Stimulated activated CD4-positive, alpha-beta T cell treated with anti-CD3 and anti-CD28 coated beads, Interleukin-1b, Interleukin-23, amount 100 ng/mL, for 48 hours (primary cell): ENCODE measurements around the gene TM4SF4.

ENCODE experiments used
- DNase-seq: peaks from one replicate; pipeline ENCODE4 v3.0.0-alpha.2; 2020

Gene TM4SF4

GRCh38 chr3:149455989-149456388, 18.5 kb upstream of the TM4SF4 start:
- DNase-seq: no peak

GRCh38 chr3:149459491-149460059, 14.9 kb upstream of the TM4SF4 start:
- no peak for DNase-seq

- no peak for DNase-seq
Measured at GRCh38 chr3:149460117-149460516, 14.4 kb upstream of the TM4SF4 start.

- DNase-seq: no peak
Measured at GRCh38 chr3:149462051-149462450, 12.4 kb upstream of the TM4SF4 start.

GRCh38 chr3:149462581-149463011, 11.9 kb upstream of the TM4SF4 start:
- no peak for DNase-seq

- no peak for DNase-seq
Measured at GRCh38 chr3:149463921-149464320, 10.6 kb upstream of the TM4SF4 start.

- DNase-seq: no peak
Measured at GRCh38 chr3:149464542-149465328, 9.8 kb upstream of the TM4SF4 start.

GRCh38 chr3:149465351-149465883, 9.1 kb upstream of the TM4SF4 start:
- no peak for DNase-seq

GRCh38 chr3:149466192-149466591, 8.3 kb upstream of the TM4SF4 start:
- no peak for DNase-seq

- DNase-seq: no peak
Measured at GRCh38 chr3:149468504-149469212, 5.8 kb upstream of the TM4SF4 start.

- DNase-seq: no peak
Measured at GRCh38 chr3:149470381-149470780, 4.1 kb upstream of the TM4SF4 start.

GRCh38 chr3:149472030-149472797, 2.3 kb upstream of the TM4SF4 start:
- no peak for DNase-seq

- no peak for DNase-seq
Measured at GRCh38 chr3:149473357-149474249, 894 bp upstream of the TM4SF4 start.

- DNase-seq: no peak
Measured at GRCh38 chr3:149475451-149476060, 1.1 kb downstream of the TM4SF4 start.

- no peak for DNase-seq
Measured at GRCh38 chr3:149476225-149476624, 1.7 kb downstream of the TM4SF4 start.

GRCh38 chr3:149479621-149480325, 5.3 kb downstream of the TM4SF4 start:
- DNase-seq: no peak

GRCh38 chr3:149480326-149481017, 6.0 kb downstream of the TM4SF4 start:
- DNase-seq: peak; percentile 26

GRCh38 chr3:149481056-149481455, 6.6 kb downstream of the TM4SF4 start:
- DNase-seq: no peak

GRCh38 chr3:149481491-149481890, 7.0 kb downstream of the TM4SF4 start:
- no peak for DNase-seq

- DNase-seq: no peak
Measured at GRCh38 chr3:149486726-149487125, 12.2 kb downstream of the TM4SF4 start.
